Fibroblast of lung (primary cell): ENCODE data around the gene ATP6V0E2. TPM values are rescaled to one million over a fixed set of nuclear protein-coding genes. Genes with fewer than 3 reads are reported as not detected.

Experiments used
- DNase-seq, 2 donors: peaks; one replicate each; pipeline versions ENCODE4 v3.0.0 to v3.0.0-alpha.2; 2010; ENCODE audit warnings: low read depth in 2 of 2
- H2AFZ ChIP-seq: 2 replicates; pipeline ENCODE4 v1.5.1; 2012; ENCODE audit warnings: low read length, control low read depth, inconsistent platforms
- H3K27ac ChIP-seq: 2 replicates; pipeline ENCODE4 v1.5.1; 2011; ENCODE audit warnings: low read length, control low read depth; ENCODE audit not compliant: insufficient read depth
- H3K27me3 ChIP-seq: 2 replicates; pipeline ENCODE4 v1.5.1; 2011; ENCODE audit warnings: mild to moderate bottlenecking, low read length; ENCODE audit not compliant: control insufficient read depth, insufficient read depth
- H3K36me3 ChIP-seq: 2 replicates; pipeline ENCODE4 v1.5.1; 2011; ENCODE audit warnings: low read length; ENCODE audit not compliant: control insufficient read depth, insufficient read depth
- H3K4me1 ChIP-seq: 2 replicates; pipeline ENCODE4 v1.5.1; 2011; ENCODE audit warnings: low read length; ENCODE audit not compliant: control insufficient read depth, insufficient read depth; ENCODE audit errors: extremely low read depth
- H3K4me2 ChIP-seq: 2 replicates; pipeline ENCODE4 v1.5.1; 2011; ENCODE audit warnings: low read length, control low read depth; ENCODE audit not compliant: insufficient read depth; ENCODE audit errors: extremely low read depth
- H3K4me3 ChIP-seq, 4 experiments: fragments of 200-600 bp in 1 of 4; sonication (generic) in 1 of 4; replicated peaks in 1 of 4; 2 replicates each; pipeline ENCODE4 v1.5.1; 2011 to 2016; ENCODE audit warnings: low read length in 4 of 4, low read depth in 3 of 4, mild to moderate bottlenecking in 3 of 4, control low read depth in 2 of 4, inconsistent platforms in 1 of 4, mixed read lengths in 1 of 4; ENCODE audit not compliant: insufficient read depth in 1 of 4; ENCODE audit errors: control extremely low read depth in 1 of 4
- H3K79me2 ChIP-seq: 2 replicates; pipeline ENCODE4 v1.5.1; 2012; ENCODE audit warnings: mild to moderate bottlenecking, low read length, inconsistent platforms; ENCODE audit not compliant: control insufficient read depth, insufficient read depth
- H3K9ac ChIP-seq: 2 replicates; pipeline ENCODE4 v1.5.1; 2011; ENCODE audit warnings: mild to moderate bottlenecking, low read length, control low read depth; ENCODE audit not compliant: insufficient read depth
- H3K9me3 ChIP-seq: 2 replicates; pipeline ENCODE4 v1.5.1; 2012; ENCODE audit warnings: low read depth, low read length; ENCODE audit not compliant: control insufficient read depth, insufficient read depth
- H4K20me1 ChIP-seq: 2 replicates; pipeline ENCODE4 v1.5.1; 2011; ENCODE audit warnings: low read length; ENCODE audit not compliant: control insufficient read depth, insufficient read depth; ENCODE audit errors: extremely low read depth
- CTCF ChIP-seq, 2 donors: IDR thresholded peaks in 1 of 2; conservative IDR thresholded peaks in 1 of 2; 1 replicate in 1 of 2; 2 replicates in 1 of 2; pipeline ENCODE4 v1.5.1; 2011 to 2012; ENCODE audit warnings: low read length in 2 of 2, control low read depth in 1 of 2, inconsistent platforms in 1 of 2, low read depth in 1 of 2, mild to moderate bottlenecking in 1 of 2
- EZH2 ChIP-seq: IDR thresholded peaks from 2 replicates; pipeline ENCODE4 v1.5.1; 2012; ENCODE audit warnings: low read length, control low read depth, mild to moderate bottlenecking; ENCODE audit errors: missing control alignments
- polyA plus RNA-seq, 2 donors: library from polyadenylated mRNA; depleted of rRNA in 1 of 2; stranded (reverse) in 1 of 2; unstranded in 1 of 2; fragments of >200 nt; gene quantifications; 2 replicates each; pipeline ENCODE4 v1.2.1, GENCODE V29; 2011 to 2012; ENCODE audit warnings: missing spikeins in 1 of 2
- total RNA-seq: library from RNA; depleted of rRNA; stranded (reverse); fragments of >200 nt; gene quantifications from 2 replicates; pipeline ENCODE4 v1.2.1, GENCODE V29; 2014

Gene ATP6V0E2
- total and polyA plus RNA-seq, 2 donors (not counting 1 experiment from before 2014, with no cell fraction given), result 14.3 to 22.6 TPM

GRCh38 chr7:149865437-149865836, 8.3 kb upstream of the ATP6V0E2 start:
- H3K27me3 ChIP-seq, result no peaks in the 10 kb centered on the region
- H3K79me2 ChIP-seq, result no peaks in the 10 kb centered on the region
- no peak for TF ChIP-seq CTCF (conservative IDR thresholded peaks at IDR 0.05 in 1 of 2, IDR thresholded peaks at IDR 0.05 in 1 of 2; ENCODE audit: low read depth in 1 of 2, low read length in 2 of 2)
- no peak for TF ChIP-seq EZH2
- no peak overlapping the region for H3K4me3 ChIP-seq
- no peaks in the 10 kb centered on the region for H4K20me1 ChIP-seq
- H3K36me3 ChIP-seq, result no peaks in the 10 kb centered on the region
- H3K9me3 ChIP-seq, result no peaks in the 10 kb centered on the region
- no peak overlapping the region for H3K9ac ChIP-seq
- H3K4me1 ChIP-seq, result no peaks in the 10 kb centered on the region
- no peak overlapping the region for H2AFZ ChIP-seq
- H3K27ac ChIP-seq, result no peak overlapping the region
- DNase-seq, result peak in 1 of 2 donors; percentile 20
- H3K4me2 ChIP-seq, result no peak overlapping the region

DNA sequence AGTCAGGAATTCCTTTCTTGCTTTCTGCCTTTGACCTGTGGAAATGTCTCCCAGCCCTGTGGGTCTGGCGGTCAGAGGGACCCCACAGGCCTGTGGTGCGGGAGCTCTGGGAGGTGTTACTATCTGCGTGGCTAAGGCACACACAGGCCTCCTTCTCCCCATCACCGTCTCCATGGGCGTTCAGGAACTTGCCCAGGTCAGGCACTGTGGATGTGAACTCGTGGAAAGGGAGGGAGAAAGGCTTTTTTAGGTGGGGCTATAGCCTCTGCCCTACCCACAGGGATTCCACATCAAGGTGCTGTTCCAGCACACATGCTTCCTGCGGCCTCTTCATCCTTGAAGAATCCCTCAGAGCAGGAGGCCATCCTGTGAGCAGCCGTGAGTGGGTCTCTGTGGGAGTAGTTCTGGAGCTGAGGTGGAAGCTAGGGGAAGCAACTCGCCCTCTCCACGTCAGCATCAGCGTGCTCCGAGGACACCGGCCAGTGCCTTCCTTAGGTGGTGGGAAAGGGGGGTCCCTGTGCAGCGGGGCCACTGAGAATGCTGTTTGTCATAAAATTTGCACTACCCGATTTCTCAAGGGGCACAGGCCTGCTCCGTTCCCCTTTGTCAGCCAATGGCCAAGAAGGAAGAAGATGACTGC, 7.5 kb upstream of the ATP6V0E2 start:
- Histone ChIP-seq H3K4me2 (no peak overlapping the region), H3K27me3 (no peaks in the 10 kb centered on the region), H3K36me3 (peaks cover 2% of the 10 kb centered on the region), H3K9me3 (no peaks in the 10 kb centered on the region), H3K9ac (no peak overlapping the region), H3K27ac (no peak overlapping the region), H3K4me1 (no peaks in the 10 kb centered on the region), H2AFZ (no peak overlapping the region), H4K20me1 (no peaks in the 10 kb centered on the region), H3K79me2 (no peaks in the 10 kb centered on the region), H3K4me3 (no peak overlapping the region)
- DNase-seq, result no peak
- no peak for TF ChIP-seq CTCF (conservative IDR thresholded peaks at IDR 0.05 in 1 of 2, IDR thresholded peaks at IDR 0.05 in 1 of 2; ENCODE audit: low read depth in 1 of 2, low read length in 2 of 2)
- TF ChIP-seq EZH2, result no peak

DNA sequence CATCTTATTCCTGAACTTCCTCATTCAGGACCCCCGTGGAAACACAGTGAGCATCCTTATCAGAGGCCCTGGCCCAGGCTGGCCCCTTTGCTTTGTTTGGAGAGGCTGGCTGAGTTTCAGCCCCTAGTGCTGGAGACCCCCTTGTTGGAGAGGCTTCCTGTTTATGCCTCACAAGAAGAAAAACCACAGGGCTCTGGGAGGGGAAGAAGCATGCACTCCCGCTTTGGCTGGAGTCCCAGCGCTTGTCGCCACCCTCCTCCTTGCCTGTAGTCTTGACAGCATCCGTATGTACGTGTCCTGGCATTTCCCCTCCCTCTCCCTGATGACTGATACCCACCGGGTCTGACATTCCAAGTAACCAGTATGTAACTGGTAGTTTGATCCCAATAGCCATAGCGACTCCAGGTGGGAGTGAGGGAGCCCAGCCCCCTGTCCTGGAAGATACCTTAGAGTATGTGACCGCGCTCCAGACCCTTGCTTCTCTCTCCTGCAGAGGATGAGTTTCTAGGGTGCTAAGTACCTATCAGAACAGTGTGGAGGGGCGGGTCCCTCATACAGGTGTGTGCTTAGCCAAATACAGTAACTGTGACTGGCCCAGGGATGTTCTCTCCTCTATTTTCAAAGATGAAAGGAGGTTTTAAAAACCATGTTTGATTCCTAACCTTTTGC, 6.9 kb upstream of the ATP6V0E2 start:
- Histone ChIP-seq H3K36me3 (peaks cover 3% of the 10 kb centered on the region), H3K27me3 (no peaks in the 10 kb centered on the region), H3K27ac (no peak overlapping the region), H3K4me1 (no peaks in the 10 kb centered on the region), H2AFZ (no peak overlapping the region), H3K79me2 (no peaks in the 10 kb centered on the region), H3K9me3 (no peaks in the 10 kb centered on the region), H3K9ac (no peak overlapping the region), H3K4me3 (no peak overlapping the region), H3K4me2 (no peak overlapping the region), H4K20me1 (no peaks in the 10 kb centered on the region)
- no peak for TF ChIP-seq CTCF (conservative IDR thresholded peaks at IDR 0.05 in 1 of 2, IDR thresholded peaks at IDR 0.05 in 1 of 2; ENCODE audit: low read depth in 1 of 2, low read length in 2 of 2)
- TF ChIP-seq EZH2, result no peak
- peak; percentile 66 to 70 for DNase-seq
